ENCODE results near the gene CYP4F22.

- TF ChIP-seq CTCF (conservative IDR thresholded peaks at IDR 0.05; ENCODE audit: low read length) (no peak), EZH2phosphoT487 (IDR thresholded peaks at IDR 0.05; ENCODE audit: borderline replicate concordance, low read depth, low read length) (no peak)
Observed at GRCh38 chr19:15524781-15525180, 16.5 kb downstream of the CYP4F22 start.
